Natural killer cell treated with Interleukin-12 subunit alpha and Interleukin-12 subunit beta and Interleukin-15 and Interleukin-18, amount 100 ng/mL, for 72 hours (primary cell): ENCODE data around the gene DYNLRB2. TPM values are rescaled to one million over a fixed set of nuclear protein-coding genes. Genes with fewer than 3 reads are reported as not detected.

Experiments
- ATAC-seq, 2 donors: fragments of 150-1000 bp; cut with Tn5 transposase in 1 of 2; sonication (Bioruptor Pico), chemical (Tn5 transposase) in 1 of 2; 2 replicates each; pipeline ENCODE4 v1.10.0; 2021
- DNase-seq: peaks from one replicate; pipeline ENCODE4 v3.0.0; 2022; ENCODE audit warnings: low spot score
- H3K27ac Mint-ChIP-seq, 2 donors: 1 replicate in 1 of 2; 2 replicates in 1 of 2; pipeline ENCODE4 v1.8.0; 2022; ENCODE audit warnings: mixed read lengths in 2 of 2, mild to moderate bottlenecking in 1 of 2, moderate library complexity in 1 of 2
- H3K27me3 Mint-ChIP-seq, 2 donors: 1 replicate in 1 of 2; 2 replicates in 1 of 2; pipeline ENCODE4 v1.8.0; 2022; ENCODE audit warnings: mixed read lengths in 2 of 2
- H3K36me3 Mint-ChIP-seq: one replicate; pipeline ENCODE4 v1.8.0; 2022; ENCODE audit warnings: mixed read lengths
- H3K4me1 Mint-ChIP-seq, 2 donors: 1 replicate in 1 of 2; 2 replicates in 1 of 2; pipeline ENCODE4 v1.8.0; 2022; ENCODE audit warnings: low read depth in 2 of 2, mixed read lengths in 2 of 2, mild to moderate bottlenecking in 1 of 2
- H3K4me3 Mint-ChIP-seq: one replicate; pipeline ENCODE4 v1.8.0; 2022; ENCODE audit warnings: mixed read lengths
- H3K9me3 Mint-ChIP-seq: 2 replicates; pipeline ENCODE4 v1.8.0; 2022; ENCODE audit warnings: mixed read lengths
- total RNA-seq, 2 donors: library from RNA; stranded (reverse); gene quantifications; one replicate each; pipeline ENCODE4 v1.2.3, GENCODE V29; 2022

DYNLRB2 gene
- total RNA-seq, 2 donors from 2014 or later, result not detected

DNA sequence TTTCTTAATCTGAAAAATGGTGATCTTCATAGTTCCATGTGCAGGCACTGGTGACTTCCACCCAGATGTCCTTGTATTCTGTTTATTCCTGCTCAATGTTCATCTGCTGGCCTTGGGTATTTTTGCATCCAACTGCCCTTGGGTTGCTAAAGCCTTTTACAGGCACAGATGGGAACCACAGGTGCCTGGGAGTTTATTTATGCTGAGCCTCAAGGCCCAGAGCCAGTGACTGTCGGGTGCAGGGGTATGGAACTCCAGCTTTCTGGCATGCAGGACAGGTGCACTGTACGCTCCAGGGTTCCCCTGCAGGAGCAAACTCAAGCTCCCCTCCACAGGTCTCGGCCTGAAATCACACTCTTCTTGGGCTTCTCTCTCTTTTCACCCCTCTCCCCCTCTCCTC is 22.3 kb downstream of the DYNLRB2 start:
- no peaks in the 10 kb centered on the region for H3K9me3 Mint-ChIP-seq

DNA sequence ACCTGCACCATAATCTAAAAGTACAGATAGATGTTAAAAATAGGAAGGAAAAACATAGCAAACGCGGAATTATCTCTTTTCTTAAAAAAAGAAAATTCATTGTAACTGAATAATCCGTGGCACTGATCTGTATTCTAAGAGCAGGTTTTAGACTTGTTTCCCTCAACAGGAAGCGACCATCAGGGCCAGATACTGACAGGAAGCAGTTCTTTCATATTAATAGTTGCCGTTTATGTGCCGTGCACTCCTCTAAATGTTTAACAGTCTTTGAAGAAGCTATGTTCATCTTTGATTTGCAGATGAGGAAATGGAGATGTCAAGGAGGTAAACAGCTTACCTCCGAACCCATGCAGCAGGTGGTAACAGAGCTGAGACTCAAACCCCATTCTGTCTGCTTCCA is 23.6 kb downstream of the DYNLRB2 start:
- H3K4me1 Mint-ChIP-seq, result peaks cover 8 to 40% of the 10 kb centered on the region in 2 donors
- H3K4me3 Mint-ChIP-seq, result peak overlapping the region; percentile 62
- ATAC-seq, result no peak
- H3K27ac Mint-ChIP-seq, result peak overlapping the region in 1 of 2 donors; percentile 65
- H3K27me3 Mint-ChIP-seq, result peaks cover 0 to 18% of the 10 kb centered on the region in 2 donors
- H3K9me3 Mint-ChIP-seq, result no peaks in the 10 kb centered on the region
- H3K36me3 Mint-ChIP-seq, result peaks cover 6% of the 10 kb centered on the region
- DNase-seq, result no peak

More for the DNA sequence above, 22.3 kb downstream of the DYNLRB2 start:
- Mint-ChIP-seq H3K27me3 (peaks cover 0 to 21% of the 10 kb centered on the region in 2 donors), H3K4me3 (no peak overlapping the region), H3K4me1 (peaks cover 3 to 32% of the 10 kb centered on the region in 2 donors), H3K27ac (no peak overlapping the region), H3K36me3 (peaks cover 6% of the 10 kb centered on the region)
- peak in 1 of 2 donors; percentile 40 for ATAC-seq
- DNase-seq, result no peak

DNA sequence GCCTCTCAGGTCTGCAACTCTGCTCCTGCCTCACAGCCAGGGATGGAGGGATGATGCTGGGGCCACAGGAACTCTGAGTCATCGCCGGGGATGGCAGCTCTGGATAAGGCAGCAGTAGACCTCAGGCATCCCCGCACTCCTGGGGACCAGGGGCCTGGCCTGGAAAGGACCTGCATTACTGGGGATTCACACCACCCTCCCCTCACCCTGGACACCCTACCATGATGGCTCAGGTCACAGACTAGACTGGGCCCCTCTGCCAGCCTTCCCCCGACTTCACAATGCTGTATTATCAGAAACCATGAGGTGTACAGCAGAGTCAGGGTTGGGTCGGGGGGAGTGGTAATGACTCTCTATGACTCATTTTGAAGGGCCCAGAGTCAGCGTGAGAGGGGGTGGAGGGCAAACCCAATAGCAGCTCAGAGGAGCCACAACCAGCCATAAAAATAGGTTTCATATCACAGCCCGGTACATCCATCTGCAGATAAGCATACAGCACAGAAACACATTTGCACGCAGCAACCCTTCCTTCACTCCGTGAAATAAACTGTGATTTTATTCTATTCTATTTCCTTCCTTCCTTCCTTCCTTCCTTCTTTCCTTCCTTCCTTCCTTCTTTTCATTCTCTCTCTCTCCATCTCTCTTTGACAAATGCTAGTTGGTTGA is 28.8 kb downstream of the DYNLRB2 start:
- H3K9me3 Mint-ChIP-seq, result peaks cover 3% of the 10 kb centered on the region
- peaks cover 6% of the 10 kb centered on the region for H3K36me3 Mint-ChIP-seq
- H3K4me1 Mint-ChIP-seq, result peaks cover 22 to 61% of the 10 kb centered on the region in 2 donors
- DNase-seq (peak; percentile 69), ATAC-seq (peak; percentile 85 to 98)
- H3K27ac Mint-ChIP-seq, result peak overlapping the region in 1 of 2 donors; percentile 90
- peaks cover 0 to 12% of the 10 kb centered on the region in 2 donors for H3K27me3 Mint-ChIP-seq
- H3K4me3 Mint-ChIP-seq, result peak overlapping the region; percentile 75

DNA sequence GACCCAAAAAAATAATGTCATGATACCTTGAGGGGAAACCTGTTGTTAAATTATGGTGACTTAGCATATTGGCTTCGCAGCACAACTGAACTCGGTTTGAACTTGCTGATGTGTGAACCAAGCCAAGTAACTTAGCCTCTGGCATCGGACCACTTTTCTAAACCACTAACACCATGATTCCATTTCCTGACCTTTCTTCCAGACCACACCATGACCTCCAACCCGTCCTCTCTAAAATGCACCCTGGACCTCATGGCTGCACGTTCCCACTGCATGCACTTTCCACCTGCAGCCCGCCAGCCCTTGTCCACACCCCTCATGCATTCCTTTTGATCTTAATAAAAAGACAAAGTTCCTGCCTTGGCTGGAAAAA is 29.3 kb downstream of the DYNLRB2 start:
- peak overlapping the region in 1 of 2 donors; percentile 90 for H3K27ac Mint-ChIP-seq
- peaks cover 0 to 8% of the 10 kb centered on the region in 2 donors for H3K27me3 Mint-ChIP-seq
- H3K4me3 Mint-ChIP-seq, result peak overlapping the region; percentile 75
- H3K36me3 Mint-ChIP-seq, result peaks cover 6% of the 10 kb centered on the region
- peaks cover 19 to 55% of the 10 kb centered on the region in 2 donors for H3K4me1 Mint-ChIP-seq
- ATAC-seq, result peak in 1 of 2 donors; percentile 52
- DNase-seq, result no peak
- peaks cover 3% of the 10 kb centered on the region for H3K9me3 Mint-ChIP-seq

DNA sequence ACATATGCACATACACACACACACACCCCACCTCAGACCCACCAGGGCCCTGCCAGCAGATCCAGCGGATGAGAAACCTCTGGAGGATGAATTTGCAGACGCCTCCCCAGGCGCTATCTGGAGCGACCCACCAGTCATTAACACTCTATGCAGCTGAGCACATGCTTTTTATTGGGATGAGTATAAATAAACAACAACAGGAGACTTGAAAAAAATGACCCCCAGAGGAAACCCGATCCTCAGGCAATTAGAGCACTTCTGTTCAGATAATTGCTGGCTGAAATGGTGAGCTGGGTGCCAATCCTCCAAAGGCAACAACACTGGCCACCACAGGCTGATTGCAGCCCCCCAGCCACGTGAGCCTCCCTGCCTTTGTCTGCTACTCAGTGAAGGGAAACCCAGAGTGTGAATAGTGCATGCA is 32.9 kb downstream of the DYNLRB2 start:
- Mint-ChIP-seq H3K27me3 (no peaks in the 10 kb centered on the region), H3K4me1 (peaks cover 19 to 38% of the 10 kb centered on the region in 2 donors), H3K27ac (no peak overlapping the region), H3K9me3 (peaks cover 3% of the 10 kb centered on the region), H3K4me3 (no peak overlapping the region), H3K36me3 (no peaks in the 10 kb centered on the region)
- ATAC-seq, result no peak
- DNase-seq, result no peak

DNA sequence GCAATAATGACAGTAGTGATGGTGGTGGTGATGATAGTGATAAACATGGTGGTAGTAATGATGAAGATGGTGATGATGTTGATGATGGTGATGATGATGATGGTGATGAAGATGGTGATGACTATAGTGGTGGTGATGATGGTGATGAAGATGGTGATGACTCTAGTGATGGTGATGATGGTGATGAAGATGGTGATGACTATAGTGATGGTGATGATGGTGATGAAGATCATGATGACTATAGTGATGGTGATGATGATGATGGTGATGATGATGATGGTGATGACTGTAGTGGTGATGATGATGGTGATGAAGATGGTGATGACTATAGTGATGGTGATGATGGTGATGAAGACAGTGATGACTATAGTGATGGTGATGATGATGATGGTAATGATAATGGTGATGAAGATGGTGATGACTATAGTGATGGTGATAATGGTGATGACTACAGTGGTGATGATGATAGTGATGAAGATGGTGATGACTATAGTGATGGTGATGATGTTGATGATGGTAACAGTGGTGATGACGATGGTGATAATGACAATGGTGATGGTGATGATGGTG is 35.6 kb downstream of the DYNLRB2 start:
- DNase-seq, result no peak
- H3K4me3 Mint-ChIP-seq, result no peak overlapping the region
- no peaks in the 10 kb centered on the region for H3K9me3 Mint-ChIP-seq
- peaks cover 0 to 9% of the 10 kb centered on the region in 2 donors for H3K27me3 Mint-ChIP-seq
- ATAC-seq, result no peak
- peaks cover 12 to 36% of the 10 kb centered on the region in 2 donors for H3K4me1 Mint-ChIP-seq
- H3K27ac Mint-ChIP-seq, result no peak overlapping the region
- peaks cover 14% of the 10 kb centered on the region for H3K36me3 Mint-ChIP-seq

DNA sequence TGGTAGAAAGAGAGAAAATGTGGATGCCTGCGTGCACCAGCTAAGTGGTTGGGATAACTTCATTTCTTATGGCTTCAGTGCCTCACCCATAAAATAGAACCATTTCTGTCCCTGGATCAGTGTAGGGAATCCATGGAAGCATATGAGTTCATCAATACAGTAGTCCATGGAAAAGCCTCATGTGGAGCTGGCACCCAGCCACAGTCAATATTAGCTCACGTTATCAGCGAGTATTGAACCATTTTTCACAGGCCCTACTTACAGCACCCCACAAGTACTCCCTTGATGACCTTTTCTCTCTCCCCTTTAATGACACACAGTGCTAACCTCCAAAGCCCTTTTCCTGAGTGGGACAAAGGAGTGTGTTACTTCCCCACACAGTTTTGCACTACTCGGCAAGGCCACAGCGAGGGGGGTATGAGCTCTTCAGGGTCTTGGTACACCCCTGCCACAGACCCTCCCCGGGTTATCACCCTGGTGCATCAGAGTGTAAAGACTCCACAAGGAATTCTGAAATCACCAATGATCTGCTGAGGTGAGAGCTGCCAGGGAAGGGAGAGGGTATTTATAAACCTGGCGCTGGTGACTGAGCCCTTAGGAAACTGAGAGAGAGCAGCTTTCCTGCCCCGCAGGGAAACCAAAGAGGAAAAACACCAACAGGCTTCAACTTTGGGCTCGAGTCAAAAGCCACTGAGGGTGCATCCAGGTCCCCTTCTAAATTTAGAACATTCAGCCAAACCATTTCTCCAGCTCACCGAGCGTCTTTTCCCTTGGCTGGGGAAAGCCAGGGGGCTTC is 36.9 kb downstream of the DYNLRB2 start:
- Mint-ChIP-seq H3K27ac (no peak overlapping the region), H3K27me3 (peaks cover 0 to 9% of the 10 kb centered on the region in 2 donors), H3K9me3 (no peaks in the 10 kb centered on the region), H3K36me3 (peaks cover 14% of the 10 kb centered on the region), H3K4me3 (no peak overlapping the region), H3K4me1 (peaks cover 12 to 33% of the 10 kb centered on the region in 2 donors)
- DNase-seq, result no peak
- no peak for ATAC-seq

DNA sequence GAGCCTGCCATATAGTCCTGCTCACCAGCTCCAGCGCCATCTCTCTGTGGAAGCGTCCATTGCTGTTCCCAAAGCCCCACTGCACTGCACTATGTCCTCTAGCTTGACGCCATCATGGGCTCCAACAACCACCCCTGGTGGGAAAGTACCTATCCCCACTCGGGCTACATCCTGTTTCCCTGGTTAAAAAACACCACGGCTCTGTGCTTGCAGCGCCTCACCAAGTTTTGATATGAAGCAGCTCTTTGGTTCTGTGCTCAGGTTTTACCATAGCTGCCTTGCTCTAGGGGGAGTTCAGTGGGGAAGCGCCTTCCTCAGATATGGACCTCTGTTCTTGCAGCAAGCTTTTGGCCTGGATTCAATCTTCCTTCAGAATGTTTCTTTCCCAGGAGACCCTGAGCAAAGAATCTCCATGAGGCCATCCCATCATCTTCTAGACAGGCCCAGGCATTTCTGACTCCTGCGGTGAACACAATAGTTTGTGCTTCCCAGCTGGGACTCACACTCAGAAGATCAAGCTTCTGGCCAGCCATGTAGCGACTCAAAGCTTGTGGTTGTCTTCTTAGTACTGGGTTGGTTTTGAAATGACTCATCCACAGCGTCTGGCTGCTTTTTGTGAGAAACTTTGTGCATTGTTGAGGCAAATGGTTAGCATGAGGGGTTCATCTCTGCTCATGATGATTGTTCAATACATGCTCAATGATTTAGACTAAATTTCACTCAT is 39.5 kb downstream of the DYNLRB2 start:
- DNase-seq, result peak; percentile 76
- Mint-ChIP-seq H3K27me3 (peaks cover 0 to 18% of the 10 kb centered on the region in 2 donors), H3K27ac (peak overlapping the region; percentile 67 to 98), H3K9me3 (peaks cover 3% of the 10 kb centered on the region), H3K4me1 (peaks cover 23 to 55% of the 10 kb centered on the region in 2 donors), H3K36me3 (peaks cover 26% of the 10 kb centered on the region), H3K4me3 (peak overlapping the region; percentile 96)
- ATAC-seq, result peak; percentile 81 to 91

DNA sequence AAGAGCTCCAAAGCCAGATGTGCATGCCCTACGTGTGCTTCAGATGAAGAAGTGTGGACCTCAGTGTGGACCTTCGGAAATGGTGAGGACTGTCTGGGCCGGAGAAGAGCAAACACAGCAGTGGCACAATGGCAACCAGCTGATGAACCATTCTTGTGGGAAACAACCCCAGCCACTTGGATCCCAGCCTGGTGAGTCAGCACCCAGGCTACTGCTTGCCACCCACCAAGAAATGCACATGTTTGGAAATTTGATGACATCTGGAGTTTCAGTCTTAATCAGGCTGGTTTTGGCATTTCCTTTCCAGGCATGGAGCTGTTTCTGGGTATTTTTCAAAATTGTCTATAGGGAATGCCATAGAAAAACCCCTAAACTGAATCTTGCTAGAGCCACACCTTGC is 42.7 kb downstream of the DYNLRB2 start:
- ATAC-seq (peak; percentile 64 to 65), DNase-seq (peak; percentile 63)
- Mint-ChIP-seq H3K4me3 (peak overlapping the region; percentile 52), H3K27ac (peak overlapping the region; percentile 1 to 98), H3K27me3 (peaks cover 0 to 25% of the 10 kb centered on the region in 2 donors), H3K4me1 (peaks cover 29 to 73% of the 10 kb centered on the region in 2 donors), H3K9me3 (peaks cover 3% of the 10 kb centered on the region), H3K36me3 (peaks cover 42% of the 10 kb centered on the region)

DNA sequence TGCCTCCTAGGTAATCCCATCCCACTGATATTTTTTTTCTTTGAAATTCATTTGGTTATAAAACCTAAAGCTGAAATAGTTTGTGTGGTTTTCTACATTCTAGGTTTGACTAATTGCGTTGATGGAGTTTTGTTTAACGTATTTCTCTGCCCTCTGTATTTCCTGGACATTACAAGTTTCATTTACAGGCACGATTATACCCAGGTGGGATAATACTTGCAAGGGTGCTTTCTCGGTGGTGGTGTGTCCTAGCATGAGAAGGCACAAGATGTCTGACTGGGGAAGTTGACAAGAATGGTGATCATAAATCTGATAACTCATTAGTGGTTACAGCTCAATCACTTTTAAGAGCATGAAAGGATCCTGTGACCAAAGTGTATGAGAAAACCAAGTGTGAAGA is 45.0 kb downstream of the DYNLRB2 start:
- DNase-seq (no peak), ATAC-seq (peak; percentile 65 to 84)
- Mint-ChIP-seq H3K27ac (peak overlapping the region; percentile 53 to 93), H3K36me3 (peaks cover 35% of the 10 kb centered on the region), H3K4me1 (peaks cover 24 to 62% of the 10 kb centered on the region in 2 donors), H3K4me3 (peak overlapping the region; percentile 76), H3K27me3 (peaks cover 0 to 29% of the 10 kb centered on the region in 2 donors), H3K9me3 (peaks cover 3% of the 10 kb centered on the region)

DNA sequence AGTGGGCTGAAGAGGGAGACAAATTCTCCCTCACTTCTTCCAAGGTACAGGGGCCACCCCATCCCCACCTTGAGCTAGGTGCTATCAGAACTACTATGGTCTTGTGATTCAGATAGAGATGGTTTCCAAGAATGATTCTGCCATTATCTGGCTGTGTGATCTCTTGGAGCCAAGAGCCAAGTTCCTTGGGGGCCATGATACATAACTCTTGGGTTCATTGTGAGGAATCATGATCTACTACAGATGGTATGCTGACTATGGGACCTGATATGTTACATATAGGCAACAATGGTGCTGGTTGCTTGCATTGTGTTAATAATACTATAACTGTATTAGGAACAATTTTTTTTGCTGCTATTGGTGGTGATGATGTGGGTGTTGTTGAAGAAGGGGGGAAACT is 45.7 kb downstream of the DYNLRB2 start:
- H3K9me3 Mint-ChIP-seq, result peaks cover 3% of the 10 kb centered on the region
- DNase-seq (no peak), ATAC-seq (no peak)
- peaks cover 28% of the 10 kb centered on the region for H3K36me3 Mint-ChIP-seq
- H3K27me3 Mint-ChIP-seq, result peaks cover 0 to 28% of the 10 kb centered on the region in 2 donors
- peak overlapping the region; percentile 76 for H3K4me3 Mint-ChIP-seq
- H3K4me1 Mint-ChIP-seq, result peaks cover 25 to 62% of the 10 kb centered on the region in 2 donors
- peak overlapping the region; percentile 53 to 93 for H3K27ac Mint-ChIP-seq

DNA sequence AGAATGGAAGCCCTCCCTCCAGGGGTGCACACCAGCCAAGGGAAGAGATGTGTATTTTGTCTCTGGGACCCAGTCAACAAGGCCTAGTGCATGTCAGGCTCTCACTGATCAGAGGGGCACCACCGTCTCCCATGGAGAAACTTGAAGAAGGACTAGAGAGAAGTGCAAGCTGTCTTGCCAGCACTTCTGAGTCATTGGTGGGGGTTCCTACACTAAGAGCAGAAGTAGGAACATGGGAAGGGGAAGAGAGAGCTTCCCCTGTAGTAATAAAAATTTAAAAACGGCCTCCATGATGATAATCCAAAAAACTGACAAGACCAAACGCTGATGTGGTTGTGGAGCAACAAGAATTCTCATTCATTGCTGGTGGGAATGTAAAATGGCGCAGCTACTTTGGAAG is 46.3 kb downstream of the DYNLRB2 start:
- peaks cover 28 to 62% of the 10 kb centered on the region in 2 donors for H3K4me1 Mint-ChIP-seq
- DNase-seq, result no peak
- peaks cover 30% of the 10 kb centered on the region for H3K36me3 Mint-ChIP-seq
- no peak for ATAC-seq
- peak overlapping the region in 1 of 2 donors; percentile 93 for H3K27ac Mint-ChIP-seq
- peaks cover 1 to 29% of the 10 kb centered on the region in 2 donors for H3K27me3 Mint-ChIP-seq
- H3K9me3 Mint-ChIP-seq, result peaks cover 3% of the 10 kb centered on the region
- no peak overlapping the region for H3K4me3 Mint-ChIP-seq
